OCI-LY1 (cell line): ENCODE results near the gene ZNF620.

ENCODE experiments used
- H2AFZ ChIP-seq: fragments of 200-600 bp; sonication (generic), shearing (Covaris generic); 2 replicates; pipeline ENCODE4 v1.6.0; 2014; ENCODE audit warnings: antibody characterized with exemption, mild to moderate bottlenecking, low read length
- H3F3A ChIP-seq: fragments of 200-600 bp; sonication (generic), shearing (Covaris generic); 2 replicates; pipeline ENCODE4 v1.6.0; 2014; ENCODE audit warnings: mild to moderate bottlenecking, antibody characterized with exemption, low read length, moderate library complexity; ENCODE audit not compliant: insufficient read depth
- H3K27ac ChIP-seq: fragments of 200-600 bp; sonication (generic); 2 replicates; pipeline ENCODE4 v1.5.1; 2014; ENCODE audit warnings: low read length, mixed run types, mild to moderate bottlenecking, low read depth; ENCODE audit not compliant: poor library complexity, severe bottlenecking
- H3K27me3 ChIP-seq: fragments of 200-600 bp; sonication (generic); 2 replicates; pipeline ENCODE4 v1.6.0; 2014; ENCODE audit warnings: antibody characterized with exemption, mild to moderate bottlenecking, low read length, moderate library complexity; ENCODE audit not compliant: insufficient read depth
- H3K36me3 ChIP-seq: fragments of 200-600 bp; sonication (generic); 2 replicates; pipeline ENCODE4 v1.6.1; 2014; ENCODE audit warnings: mild to moderate bottlenecking, antibody characterized with exemption, low read length, moderate library complexity, mixed read lengths; ENCODE audit not compliant: insufficient read depth
- H3K4me1 ChIP-seq: fragments of 200-600 bp; sonication (generic); 2 replicates; pipeline ENCODE4 v1.5.1; 2014; ENCODE audit warnings: mild to moderate bottlenecking, low read length, moderate library complexity; ENCODE audit not compliant: insufficient read depth, severe bottlenecking
- H3K4me2 ChIP-seq: fragments of 200-600 bp; sonication (generic), shearing (Covaris generic); 2 replicates; pipeline ENCODE4 v1.6.1; 2014; ENCODE audit warnings: low read length
- H3K4me3 ChIP-seq: fragments of 200-600 bp; sonication (generic); 2 replicates; pipeline ENCODE4 v1.5.1; 2014; ENCODE audit warnings: low read length, low read depth, mild to moderate bottlenecking, mixed read lengths; ENCODE audit not compliant: poor library complexity, severe bottlenecking
- H3K79me2 ChIP-seq: fragments of 200-600 bp; shearing (Covaris generic); 2 replicates; pipeline ENCODE4 v1.6.1; 2016; ENCODE audit warnings: mixed run types, low read length, mixed read lengths; ENCODE audit not compliant: insufficient read depth
- H3K9ac ChIP-seq: fragments of 200-600 bp; sonication (generic), shearing (Covaris generic); 2 replicates; pipeline ENCODE4 v1.6.1; 2014; ENCODE audit warnings: mild to moderate bottlenecking, low read length, mixed read lengths
- H3K9me2 ChIP-seq: fragments of 200-600 bp; sonication (generic), shearing (Covaris generic); 2 replicates; pipeline ENCODE4 v1.6.1; 2014; ENCODE audit warnings: low read depth, mild to moderate bottlenecking, low read length, mixed read lengths
- H3K9me3 ChIP-seq: fragments of 200-600 bp; shearing (Covaris generic); 2 replicates; pipeline ENCODE4 v1.6.1; 2014; ENCODE audit warnings: low read length, mixed read lengths
- H4K20me1 ChIP-seq: fragments of 200-600 bp; sonication (generic), shearing (Covaris generic); 2 replicates; pipeline ENCODE4 v1.6.0; 2016; ENCODE audit warnings: mild to moderate bottlenecking, low read length; ENCODE audit not compliant: insufficient read depth
- EZH2 ChIP-seq: fragments of 200-600 bp; sonication (generic), shearing (Covaris generic); IDR thresholded peaks from 2 replicates; pipeline ENCODE4 v1.8.0; 2017; ENCODE audit warnings: borderline replicate concordance, mixed run types, mild to moderate bottlenecking, antibody characterized with exemption, low read length, moderate library complexity, mixed read lengths
- TF ChIP-seq, protein P1 (sequence below): fragments of 200-600 bp; sonication (generic), shearing (Covaris generic); IDR thresholded peaks from 2 replicates; pipeline ENCODE4 v1.5.1; 2017; ENCODE audit warnings: mild to moderate bottlenecking, antibody characterized with exemption, low read length, moderate library complexity, mixed read lengths

Gene ZNF620

DNA sequence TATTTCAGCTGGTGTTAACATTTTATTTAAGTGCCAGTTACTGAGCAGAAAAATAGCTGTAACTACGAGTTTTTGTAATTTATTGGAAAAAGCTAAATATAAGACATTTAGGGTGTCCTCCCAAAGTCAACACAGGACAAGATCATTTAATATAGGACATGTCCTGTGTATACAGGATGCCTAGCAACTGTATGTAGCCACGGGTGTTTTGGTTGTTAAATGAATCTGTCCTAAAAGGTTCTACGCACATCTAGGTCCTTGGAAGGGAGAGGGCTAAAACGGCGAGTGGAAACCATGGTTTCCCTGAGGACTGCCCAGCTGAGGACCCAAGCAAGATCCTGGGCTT, 18.4 kb downstream of the ZNF620 start:
- H3K36me3 ChIP-seq: peaks cover 24% of the 10 kb centered on the region
- H3K27ac ChIP-seq: peak overlapping the region; percentile 34

DNA sequence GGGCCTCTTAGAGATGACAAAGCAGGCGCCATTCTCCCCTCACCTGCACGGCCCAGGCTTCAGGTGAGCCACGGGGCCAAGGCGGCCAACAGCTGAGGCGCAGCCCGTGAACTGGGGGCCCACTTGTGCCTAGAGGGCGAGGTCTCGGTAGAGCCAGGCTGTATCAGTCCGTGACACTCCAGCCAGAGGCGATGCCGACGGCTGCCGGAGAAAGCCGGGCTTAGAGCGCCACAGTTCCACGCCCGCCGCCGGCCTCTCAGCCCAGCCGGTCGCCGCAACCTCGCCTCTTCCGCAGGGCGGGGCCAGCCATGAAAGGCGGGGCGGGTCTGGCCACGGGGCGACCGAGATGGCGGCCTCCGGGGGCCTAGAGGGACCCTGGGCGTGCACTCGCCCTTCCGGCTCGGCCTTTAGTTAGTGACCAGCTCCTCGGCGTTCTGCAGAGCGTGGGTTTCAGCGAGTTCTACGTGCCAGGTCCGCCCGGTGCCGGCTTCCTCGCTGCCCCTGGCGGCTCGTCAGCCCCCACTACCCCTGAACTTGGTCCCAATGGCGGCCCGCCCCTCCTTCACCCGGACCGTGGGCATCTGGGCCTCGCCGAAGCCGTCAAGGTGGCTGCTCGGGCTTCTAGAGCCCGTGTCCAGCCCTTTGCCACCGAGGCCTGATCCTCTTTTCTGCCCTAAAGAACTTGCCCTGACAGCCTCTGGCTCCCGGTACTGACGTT, 18.9 kb downstream of the ZNF620 start, which contains the start of gene ZNF621:
TSS of gene ZNF621 (plus strand) at position 393 of the 718 bp plus-strand sequence. CDS start 881 bp downstream, outside the sequence.
- Histone ChIP-seq H3K4me2 (peak within 1 kb of the TSS; percentile 99), H3K9ac (peak within 1 kb of the TSS; percentile 99), H3K79me2 (no peaks in the 10 kb centered on the region), H3K27ac (peak within 1 kb of the TSS; percentile 39), H3K9me3 (no peaks in the 10 kb centered on the region), H3K36me3 (peaks cover 28% of the 10 kb centered on the region), H3K4me1 (peaks cover 24% of the 10 kb centered on the region), H4K20me1 (no peaks in the 10 kb centered on the region), H2AFZ (peak within 1 kb of the TSS; percentile 97), H3F3A (no peaks in the 10 kb centered on the region), H3K4me3 (peak within 1 kb of the TSS; percentile 99), H3K9me2 (no peaks in the 10 kb centered on the region), H3K27me3 (no peaks in the 10 kb centered on the region)
- TF ChIP-seq EZH2: no peak
- TF ChIP-seq, protein P1, sequence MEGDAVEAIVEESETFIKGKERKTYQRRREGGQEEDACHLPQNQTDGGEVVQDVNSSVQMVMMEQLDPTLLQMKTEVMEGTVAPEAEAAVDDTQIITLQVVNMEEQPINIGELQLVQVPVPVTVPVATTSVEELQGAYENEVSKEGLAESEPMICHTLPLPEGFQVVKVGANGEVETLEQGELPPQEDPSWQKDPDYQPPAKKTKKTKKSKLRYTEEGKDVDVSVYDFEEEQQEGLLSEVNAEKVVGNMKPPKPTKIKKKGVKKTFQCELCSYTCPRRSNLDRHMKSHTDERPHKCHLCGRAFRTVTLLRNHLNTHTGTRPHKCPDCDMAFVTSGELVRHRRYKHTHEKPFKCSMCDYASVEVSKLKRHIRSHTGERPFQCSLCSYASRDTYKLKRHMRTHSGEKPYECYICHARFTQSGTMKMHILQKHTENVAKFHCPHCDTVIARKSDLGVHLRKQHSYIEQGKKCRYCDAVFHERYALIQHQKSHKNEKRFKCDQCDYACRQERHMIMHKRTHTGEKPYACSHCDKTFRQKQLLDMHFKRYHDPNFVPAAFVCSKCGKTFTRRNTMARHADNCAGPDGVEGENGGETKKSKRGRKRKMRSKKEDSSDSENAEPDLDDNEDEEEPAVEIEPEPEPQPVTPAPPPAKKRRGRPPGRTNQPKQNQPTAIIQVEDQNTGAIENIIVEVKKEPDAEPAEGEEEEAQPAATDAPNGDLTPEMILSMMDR: no peak

More for the DNA sequence above, 18.4 kb downstream of the ZNF620 start:
- Histone ChIP-seq H3K9me2 (no peaks in the 10 kb centered on the region), H3K9me3 (no peaks in the 10 kb centered on the region), H3K79me2 (no peaks in the 10 kb centered on the region), H2AFZ (no peak overlapping the region), H3K9ac (peak overlapping the region; percentile 99), H3K4me3 (peak overlapping the region; percentile 99), H3K27me3 (no peaks in the 10 kb centered on the region), H3F3A (no peaks in the 10 kb centered on the region), H3K4me1 (peaks cover 24% of the 10 kb centered on the region), H4K20me1 (no peaks in the 10 kb centered on the region), H3K4me2 (peak overlapping the region; percentile 99)
- TF ChIP-seq EZH2: no peak
- TF ChIP-seq, protein P1: no peak

DNA sequence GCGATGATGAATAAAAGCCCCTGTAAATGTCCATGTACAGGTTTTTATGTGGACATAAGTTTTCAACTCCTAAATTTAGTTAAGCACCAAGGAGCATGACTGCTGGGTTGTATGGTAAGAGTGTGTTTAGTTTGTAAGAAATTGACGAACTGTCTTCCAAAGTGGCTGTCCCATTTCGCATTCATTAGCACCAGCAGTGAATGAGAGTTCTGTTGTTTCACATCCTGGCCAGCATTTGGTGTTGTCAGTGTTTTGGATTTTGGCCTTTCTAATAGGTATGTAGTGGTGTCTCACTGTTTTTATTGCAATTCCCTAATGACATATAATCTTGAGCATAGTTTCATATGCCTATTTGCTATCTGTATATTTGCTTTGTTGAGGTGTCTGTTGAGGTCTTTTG, 22.6 kb downstream of the ZNF620 start:
- Histone ChIP-seq H3K9me2 (no peaks in the 10 kb centered on the region), H3K36me3 (peaks cover 65% of the 10 kb centered on the region), H2AFZ (no peak overlapping the region), H3K27me3 (no peaks in the 10 kb centered on the region), H3K4me2 (no peak overlapping the region), H3K4me3 (no peak overlapping the region), H3K79me2 (no peaks in the 10 kb centered on the region), H3K27ac (no peak overlapping the region), H4K20me1 (no peaks in the 10 kb centered on the region), H3K9me3 (peaks cover 6% of the 10 kb centered on the region; the same call in 1 of the 2 replicates), H3K4me1 (peaks cover 24% of the 10 kb centered on the region), H3K9ac (no peak overlapping the region), H3F3A (no peaks in the 10 kb centered on the region)
- TF ChIP-seq EZH2: no peak
